GM21717 (cell line): ENCODE data around the gene PDP2.
"Not testable (repeated sequence)": the region's sequence is repeated elsewhere in the genome, so short reads cannot be mapped to it uniquely, and the experiment has no call there.

Source experiments
- ATAC-seq: cut with Tn5 transposase; IDR thresholded peaks from one replicate; pipeline ENCODE4 v1.9.1; 2021; ENCODE audit warnings: mild to moderate bottlenecking, moderate library complexity; ENCODE audit not compliant: unreplicated experiment

Gene PDP2

GRCh38 chr16:66881964-66882508 lies 1.7 kb downstream of the PDP2 start:
- ATAC-seq = no peak

GRCh38 chr16:66882702-66883101 lies 2.4 kb downstream of the PDP2 start:
- no peak for ATAC-seq

DNA sequence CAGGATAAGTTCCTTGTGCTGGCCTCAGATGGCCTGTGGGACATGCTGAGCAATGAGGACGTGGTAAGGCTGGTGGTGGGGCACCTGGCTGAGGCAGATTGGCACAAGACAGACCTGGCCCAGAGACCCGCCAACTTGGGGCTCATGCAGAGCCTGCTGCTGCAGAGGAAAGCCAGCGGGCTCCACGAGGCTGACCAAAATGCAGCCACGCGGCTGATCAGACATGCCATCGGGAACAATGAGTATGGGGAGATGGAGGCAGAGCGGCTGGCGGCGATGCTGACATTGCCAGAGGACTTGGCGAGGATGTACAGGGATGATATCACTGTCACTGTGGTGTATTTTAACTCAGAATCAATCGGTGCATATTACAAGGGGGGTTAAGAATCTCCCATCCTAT lies 5.2 kb downstream of the PDP2 start:
- no peak for ATAC-seq

DNA sequence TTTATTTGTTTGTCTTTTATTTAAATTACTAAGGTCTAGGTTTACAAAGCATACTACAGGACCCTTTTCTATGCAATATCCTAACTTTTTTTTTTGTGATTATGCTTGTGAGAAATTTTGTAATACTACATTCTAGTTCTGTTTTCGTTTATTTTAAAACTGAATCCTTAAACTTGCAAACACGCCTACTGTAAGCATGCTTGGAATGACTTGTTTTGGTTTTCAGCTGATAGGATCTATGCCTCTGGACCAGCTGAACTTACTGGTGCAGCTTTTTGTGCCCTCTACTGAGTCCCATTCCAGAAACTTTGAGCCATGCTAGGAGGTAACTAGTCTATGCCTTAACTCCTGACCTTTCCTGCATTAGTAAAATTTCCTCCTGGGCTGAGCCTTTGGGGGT lies 6.0 kb downstream of the PDP2 start:
- no peak for ATAC-seq

DNA sequence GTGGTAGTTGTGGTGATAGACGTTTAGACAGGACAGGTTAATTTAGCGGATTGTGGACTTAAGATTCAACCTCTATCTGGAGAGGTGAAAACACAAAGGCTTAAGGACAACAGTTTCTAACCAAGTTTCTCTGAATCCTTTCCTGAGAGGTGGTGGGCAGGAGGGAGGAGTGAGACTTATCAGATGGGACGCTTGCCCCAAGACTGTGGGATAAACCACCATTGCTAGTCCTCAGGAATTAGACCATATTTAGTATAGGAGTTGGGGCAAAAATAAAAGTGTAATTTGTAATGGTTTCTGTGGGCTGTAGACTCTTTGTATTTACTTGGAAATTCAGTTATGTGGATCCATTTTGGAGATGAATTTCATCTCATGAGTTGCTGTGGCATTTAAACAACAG lies 6.6 kb downstream of the PDP2 start:
- no peak for ATAC-seq

DNA sequence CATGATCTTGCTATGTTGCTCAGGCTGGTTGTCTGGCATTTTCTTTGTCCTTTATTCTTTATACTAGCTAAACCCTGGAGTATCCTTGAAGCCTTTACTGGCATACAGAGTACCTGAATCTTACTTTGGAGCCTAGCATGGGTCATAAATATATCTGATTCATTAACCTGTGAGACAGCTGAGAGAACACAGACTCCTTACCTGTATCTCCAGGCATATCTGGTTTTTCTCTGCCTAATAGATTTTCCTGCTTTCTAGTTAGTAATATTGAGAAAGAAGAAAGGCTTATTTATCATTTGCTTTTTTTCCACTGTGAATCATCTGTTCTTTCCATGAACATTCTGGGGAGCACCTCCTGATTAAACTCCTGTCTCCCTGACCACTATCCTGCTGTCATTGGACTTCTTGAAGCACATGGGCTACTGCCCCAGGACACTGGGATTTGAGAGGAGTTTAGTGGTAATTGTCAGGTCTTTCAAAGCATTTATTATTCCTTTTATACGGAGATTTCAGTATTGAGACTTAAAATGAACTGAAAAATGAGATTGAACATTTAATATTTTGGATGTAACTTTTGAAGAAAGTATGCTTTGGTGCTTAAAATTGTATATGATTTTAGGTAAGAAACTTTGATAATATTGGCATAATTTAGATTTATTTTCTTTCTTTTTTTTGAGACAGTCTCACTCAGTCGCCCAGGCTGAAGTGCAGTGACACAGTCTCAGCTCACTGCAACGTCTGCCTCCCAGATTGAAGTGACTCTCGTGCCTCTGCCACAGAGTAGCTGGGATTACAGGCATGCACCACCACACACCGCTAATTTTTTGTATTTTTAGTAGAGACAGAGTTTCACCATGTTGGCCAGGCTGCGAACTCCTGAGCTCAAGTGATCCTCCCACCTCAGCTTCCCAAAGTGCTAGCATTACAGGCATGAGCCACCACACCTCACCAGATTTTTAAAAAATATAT lies 8.6 kb downstream of the PDP2 start:
- no peak for ATAC-seq

- no peak for ATAC-seq
These were observed 9.3 kb downstream of the PDP2 start for GRCh38 chr16:66889622-66890021.

GRCh38 chr16:66890799-66891198 lies 10.5 kb downstream of the PDP2 start:
- no peak for ATAC-seq

- ATAC-seq = no peak
These were observed 11.0 kb downstream of the PDP2 start for GRCh38 chr16:66891360-66891759.

DNA sequence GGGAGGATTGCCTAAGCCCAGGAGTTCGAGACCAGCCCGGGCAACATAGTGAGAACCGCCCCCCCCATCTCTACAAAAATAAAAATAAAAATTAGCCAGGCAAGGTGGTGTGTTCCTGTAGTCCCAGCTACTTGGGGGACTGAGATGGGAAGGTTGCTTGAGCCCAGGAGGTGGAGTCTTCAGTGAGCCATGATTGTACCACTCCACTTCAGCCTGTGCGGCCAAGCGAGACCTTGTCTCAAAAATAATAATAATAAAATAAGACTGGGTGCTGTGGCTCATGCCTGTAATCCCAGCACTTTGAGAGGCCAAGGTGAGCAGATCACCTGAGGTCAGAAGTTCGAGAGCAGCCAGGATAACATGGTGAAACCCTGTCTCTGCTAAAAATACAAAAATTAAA lies 11.5 kb downstream of the PDP2 start:
- no peak for ATAC-seq

- no peak for ATAC-seq
These were observed 13.7 kb downstream of the PDP2 start for GRCh38 chr16:66894055-66894454.

- ATAC-seq = no peak
These were observed 14.8 kb downstream of the PDP2 start for GRCh38 chr16:66894948-66895688.

GRCh38 chr16:66895689-66895979 lies 15.3 kb downstream of the PDP2 start:
- no peak for ATAC-seq

- no peak for ATAC-seq
These were observed 15.7 kb downstream of the PDP2 start for GRCh38 chr16:66895999-66896398.

GRCh38 chr16:66896682-66897081 lies 16.4 kb downstream of the PDP2 start:
- ATAC-seq = not testable (repeated sequence)

DNA sequence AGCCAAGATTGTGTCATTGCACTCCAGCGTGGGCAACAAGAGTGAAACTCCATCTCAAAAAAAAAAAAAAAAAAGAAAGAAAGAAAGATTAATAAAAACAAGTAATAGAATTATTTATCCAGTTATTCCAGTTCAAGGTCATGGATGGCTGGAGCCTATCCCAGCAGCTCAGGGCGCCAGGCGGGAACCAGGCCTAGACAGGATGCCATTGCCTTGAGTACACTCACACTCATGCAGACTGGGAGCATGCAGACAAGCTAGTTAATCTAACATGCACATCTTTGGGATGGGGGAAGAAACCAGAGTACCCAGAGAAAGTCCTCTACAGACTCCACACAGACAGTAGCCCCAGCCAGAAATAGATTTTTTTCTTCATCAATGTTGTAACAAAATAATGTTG lies 17.9 kb downstream of the PDP2 start:
- no peak for ATAC-seq

DNA sequence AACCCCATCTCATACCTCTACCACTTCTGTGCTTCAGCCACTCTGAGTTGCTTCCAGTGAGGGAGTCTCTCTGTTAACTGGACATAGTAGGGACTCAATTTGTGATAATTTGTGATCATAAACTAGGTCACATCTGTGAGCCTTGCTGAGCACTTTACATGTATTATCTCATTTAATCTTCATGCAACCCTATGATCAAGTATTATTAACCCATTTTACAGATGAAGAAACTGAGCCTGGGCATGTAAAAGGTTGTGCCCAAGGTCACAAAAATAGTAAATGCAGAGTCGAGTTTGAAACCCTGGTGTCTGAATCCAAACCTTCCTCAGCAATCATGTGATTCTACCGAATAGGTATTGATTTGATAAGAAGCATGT lies 18.6 kb downstream of the PDP2 start:
- no peak for ATAC-seq

GRCh38 chr16:66899310-66899944 lies 19.1 kb downstream of the PDP2 start:
- ATAC-seq = no peak

GRCh38 chr16:66899945-66900710 lies 19.8 kb downstream of the PDP2 start:
- ATAC-seq = no peak

- ATAC-seq = no peak
These were observed 20.6 kb downstream of the PDP2 start for GRCh38 chr16:66900721-66901441.
